Measurements from ENCODE around the gene CPT2. TPM values are rescaled to one million over a fixed set of nuclear protein-coding genes. Genes with fewer than 3 reads are reported as not detected.

Gene CPT2
- total and polyA plus RNA-seq, 2 of the 13 experiments (the other 11 are each of a cell fraction or from before 2014, with no cell fraction given) = 12.6 to 14.6 TPM

DNA sequence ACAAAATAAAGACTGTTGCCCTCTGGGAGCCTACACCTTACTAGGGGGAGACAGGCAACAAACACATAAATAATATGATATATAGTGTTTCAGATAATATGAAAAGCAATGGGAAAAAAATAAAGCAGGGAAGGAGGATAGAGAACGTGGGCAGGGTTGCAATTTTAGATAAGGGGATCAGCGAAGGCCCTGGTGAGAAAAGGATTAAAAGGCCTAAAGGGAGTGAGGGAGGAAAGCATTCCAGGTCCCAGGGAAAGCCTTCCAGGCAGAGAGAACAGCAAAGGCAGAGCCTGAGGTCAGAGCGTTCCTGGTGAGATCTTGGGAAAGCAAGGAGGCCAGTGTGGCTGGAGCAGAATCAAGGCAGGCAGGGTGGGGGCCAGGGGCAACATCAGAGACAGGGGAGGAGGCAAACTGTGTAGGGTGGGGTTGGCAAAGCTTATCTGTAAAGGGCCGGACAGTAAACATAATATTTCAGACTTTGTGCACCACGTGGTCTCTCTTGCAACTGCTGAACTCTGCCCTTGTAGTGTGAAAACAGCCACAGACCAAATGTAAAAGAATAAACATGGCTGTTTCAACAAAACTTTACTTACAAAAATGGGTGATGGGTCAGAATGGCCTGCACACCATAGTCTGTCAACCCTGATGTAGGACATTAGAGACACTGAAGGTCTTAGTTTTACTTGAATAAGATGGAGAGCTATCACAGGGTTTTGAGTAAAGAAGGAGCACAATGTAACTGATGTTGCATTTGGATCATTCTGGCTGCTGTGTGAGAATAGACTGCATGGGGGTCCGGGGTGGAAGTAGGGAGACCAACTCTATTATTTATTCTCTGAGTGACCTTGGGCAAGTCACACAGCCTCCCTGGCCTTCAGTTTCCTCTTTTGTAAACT lies 13.3 kb upstream of the CPT2 start (continued):
- TF ChIP-seq, protein P1, sequence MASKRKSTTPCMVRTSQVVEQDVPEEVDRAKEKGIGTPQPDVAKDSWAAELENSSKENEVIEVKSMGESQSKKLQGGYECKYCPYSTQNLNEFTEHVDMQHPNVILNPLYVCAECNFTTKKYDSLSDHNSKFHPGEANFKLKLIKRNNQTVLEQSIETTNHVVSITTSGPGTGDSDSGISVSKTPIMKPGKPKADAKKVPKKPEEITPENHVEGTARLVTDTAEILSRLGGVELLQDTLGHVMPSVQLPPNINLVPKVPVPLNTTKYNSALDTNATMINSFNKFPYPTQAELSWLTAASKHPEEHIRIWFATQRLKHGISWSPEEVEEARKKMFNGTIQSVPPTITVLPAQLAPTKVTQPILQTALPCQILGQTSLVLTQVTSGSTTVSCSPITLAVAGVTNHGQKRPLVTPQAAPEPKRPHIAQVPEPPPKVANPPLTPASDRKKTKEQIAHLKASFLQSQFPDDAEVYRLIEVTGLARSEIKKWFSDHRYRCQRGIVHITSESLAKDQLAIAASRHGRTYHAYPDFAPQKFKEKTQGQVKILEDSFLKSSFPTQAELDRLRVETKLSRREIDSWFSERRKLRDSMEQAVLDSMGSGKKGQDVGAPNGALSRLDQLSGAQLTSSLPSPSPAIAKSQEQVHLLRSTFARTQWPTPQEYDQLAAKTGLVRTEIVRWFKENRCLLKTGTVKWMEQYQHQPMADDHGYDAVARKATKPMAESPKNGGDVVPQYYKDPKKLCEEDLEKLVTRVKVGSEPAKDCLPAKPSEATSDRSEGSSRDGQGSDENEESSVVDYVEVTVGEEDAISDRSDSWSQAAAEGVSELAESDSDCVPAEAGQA (IDR thresholded peaks at IDR 0.05; ENCODE audit: low read depth) = peak; percentile 74
- TF ChIP-seq, protein P1 (CRISPR knock-in tag; IDR thresholded peaks at IDR 0.05; ENCODE audit: borderline replicate concordance) = no peak
- TF ChIP-seq MAF1 (CRISPR knock-in tag; IDR thresholded peaks at IDR 0.05; ENCODE audit: borderline replicate concordance) = 0 out of 2 replicates have a peak, but pooled peaks have one; percentile 32
- TF ChIP-seq ZNF235 (CRISPR knock-in tag; IDR thresholded peaks at IDR 0.05; ENCODE audit: borderline replicate concordance) = no peak
- 0 out of 2 replicates have a peak, but pooled peaks have one; percentile 29 for TF ChIP-seq UBTF (CRISPR knock-in tag; IDR thresholded peaks at IDR 0.05)
- no peak for TF ChIP-seq ATRX (CRISPR knock-in tag; IDR thresholded peaks at IDR 0.05; ENCODE audit: borderline replicate concordance)
- TF ChIP-seq ZFP36L1 (CRISPR knock-in tag; IDR thresholded peaks at IDR 0.05) = no peak; the same call in 1 of the 2 replicates
- peak; percentile 76 for TF ChIP-seq HOXA3 (CRISPR knock-in tag; IDR thresholded peaks at IDR 0.05)
- TF ChIP-seq, protein P2, sequence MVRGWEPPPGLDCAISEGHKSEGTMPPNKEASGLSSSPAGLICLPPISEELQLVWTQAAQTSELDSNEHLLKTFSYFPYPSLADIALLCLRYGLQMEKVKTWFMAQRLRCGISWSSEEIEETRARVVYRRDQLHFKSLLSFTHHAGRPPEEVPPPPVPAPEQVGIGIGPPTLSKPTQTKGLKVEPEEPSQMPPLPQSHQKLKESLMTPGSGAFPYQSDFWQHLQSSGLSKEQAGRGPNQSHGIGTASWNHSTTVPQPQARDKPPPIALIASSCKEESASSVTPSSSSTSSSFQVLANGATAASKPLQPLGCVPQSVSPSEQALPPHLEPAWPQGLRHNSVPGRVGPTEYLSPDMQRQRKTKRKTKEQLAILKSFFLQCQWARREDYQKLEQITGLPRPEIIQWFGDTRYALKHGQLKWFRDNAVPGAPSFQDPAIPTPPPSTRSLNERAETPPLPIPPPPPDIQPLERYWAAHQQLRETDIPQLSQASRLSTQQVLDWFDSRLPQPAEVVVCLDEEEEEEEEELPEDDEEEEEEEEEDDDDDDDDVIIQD (CRISPR knock-in tag; IDR thresholded peaks at IDR 0.05; ENCODE audit: low read depth) = 0 out of 2 replicates have a peak, but pooled peaks have one; percentile 36
- 0 out of 2 replicates have a peak, but pooled peaks have one; percentile 39 for TF ChIP-seq SATB2 (CRISPR knock-in tag; IDR thresholded peaks at IDR 0.05)
- 0 out of 2 replicates have a peak, but pooled peaks have one; percentile 61 for TF ChIP-seq ZNF557 (CRISPR knock-in tag; IDR thresholded peaks at IDR 0.05)
- TF ChIP-seq SALL2 (CRISPR knock-in tag; IDR thresholded peaks at IDR 0.05) = peak; percentile 81; the same call in 1 of the 2 replicates
- TF ChIP-seq ZNF567 (CRISPR knock-in tag; IDR thresholded peaks at IDR 0.05; ENCODE audit: borderline replicate concordance) = no peak
- TF ChIP-seq KAT7 (CRISPR knock-in tag; IDR thresholded peaks at IDR 0.05; ENCODE audit: borderline replicate concordance) = peak; percentile 71; the same call in 1 of the 2 replicates
- peak; percentile 94 for TF ChIP-seq GATA4 (IDR thresholded peaks at IDR 0.05; ENCODE audit: borderline replicate concordance, low read depth)
- peak; percentile 77; the same call in 2 of the 3 replicates for TF ChIP-seq MXI1 (IDR thresholded peaks at IDR 0.05; ENCODE audit: borderline replicate concordance, low read depth, low read length)
- TF ChIP-seq KDM3A (CRISPR knock-in tag; IDR thresholded peaks at IDR 0.05; ENCODE audit: low read depth) = 0 out of 2 replicates have a peak, but pooled peaks have one; percentile 53
- no peak for TF ChIP-seq PAX8 (CRISPR knock-in tag; IDR thresholded peaks at IDR 0.05; ENCODE audit: borderline replicate concordance)
